Pancreas (tissue), 10 donors: ENCODE results near the gene CPLX1. TPM values are rescaled to one million over a fixed set of nuclear protein-coding genes. Genes with fewer than 3 reads are reported as not detected.

Source experiments
- ATAC-seq, 4 donors: fragments of 200-7000 bp; cut with Tn5 transposase; one replicate each; pipeline versions ENCODE4 v1.8.0 to v1.9.1; 2020; ENCODE audit warnings: mild to moderate bottlenecking in 4 of 4, moderate library complexity in 4 of 4
- DNase-seq, 6 donors: peaks; one replicate each; pipeline ENCODE4 v3.0.0-alpha.2; 2020
- FAIRE-seq: peaks from 2 replicates; lab custom pipeline; 2012; peaks lifted over from hg19 to GRCh38; lab: Jason Lieb, UNC
- H3K27ac ChIP-seq, 4 donors: fragments of 200-600 bp; sonication (generic); 1 replicate in 3 of 4; 2 replicates in 1 of 4; pipeline versions ENCODE4 v1.5.0 to v1.8.0; 2020
- H3K27me3 ChIP-seq, 4 donors: fragments of 200-600 bp; one replicate each; pipeline ENCODE4 v1.8.0; 2021
- H3K36me3 ChIP-seq, 3 donors: fragments of 200-600 bp; sonication (generic) in 1 of 3; one replicate each; pipeline versions ENCODE4 v1.5.0 to v1.8.0; 2020 to 2021
- H3K4me1 ChIP-seq, 3 donors: fragments of 200-600 bp; one replicate each; pipeline ENCODE4 v1.8.0; 2021
- H3K4me3 ChIP-seq, 4 donors: fragments of 200-600 bp; sonication (generic) in 2 of 4; one replicate each; pipeline versions ENCODE4 v1.5.0 to v1.8.0; 2020 to 2021
- H3K9me3 ChIP-seq, 4 donors: fragments of 200-600 bp; one replicate each; pipeline ENCODE4 v1.8.0; 2021
- CTCF ChIP-seq, 4 donors: fragments of 200-600 bp; sonication (generic) in 3 of 4; IDR thresholded peaks; one replicate each; pipeline versions ENCODE4 v1.5.0 to v1.8.0; 2021; ENCODE audit warnings: antibody characterized with exemption in 4 of 4
- WGBS, 2 donors: extraction: QIAGEN DNeasy Blood & Tissue Kit; methylation state at CpG; one replicate each; pipeline ENCODE4 v1.1.7; 2013; 5-methylcytosine and 5-hydroxymethylcytosine counted together
- intact Hi-C, 3 donors: fragments of 100-400 bp; cut with DNase I; formaldehyde crosslinking; loops; one replicate each; pipeline versions ENCODE4 v1.11.1 to v1.14.2; 2022
- polyA plus RNA-seq, 2 donors: library from polyadenylated mRNA; stranded (reverse); fragments of 200-250 nt; gene quantifications; one replicate each; pipeline ENCODE4 v1.2.3, GENCODE V29; 2013
- total RNA-seq, 6 donors: library from RNA; stranded (reverse); fragmentation: NEBNext Ultra II Directional in 4 of 6; extraction: Animal tissue kit (Norgen Biotek cat#: 25700) in 4 of 6; gene quantifications; one replicate each; pipeline versions ENCODE4 v1.2.1 to v1.2.4, GENCODE V29; 2021 to 2023
- donor health status: healthy with polysubstance abuse.
- donor health status: DM: no; HTN: no; CAD: no; lungs with moderate emphysema.
- donor health status: DM: no; HTN: no; CAD: no.
- donor health status: control.
- donor health status: control.
- donor health status: Bipolar disorder and iron deficiency.
- donor health status: DM: yes; HTN: yes; CAD: no.
- donor health status: DM: no; HTN: no; CAD: no.
- donor health status: DM: no; HTN: no; CAD: no.
- donor health status: DM: yes; HTN: yes; CAD: no.

CPLX1 gene
- total and polyA plus RNA-seq, 8 donors, result 0.51 to 7.7 (median 1.4) TPM

GRCh38 chr4:804804-805203 lies 21.1 kb downstream of the CPLX1 start:
- peak in 2 of 6 donors; percentile 47 to 56 for DNase-seq
- no peak for ATAC-seq
- intact Hi-C loops, result no loop called here
- Histone ChIP-seq H3K9me3 (no peaks in the 10 kb centered on the region), H3K27me3 (no peaks in the 10 kb centered on the region), H3K4me1 (no peaks in the 10 kb centered on the region), H3K4me3 (no peak overlapping the region), H3K36me3 (no peaks in the 10 kb centered on the region), H3K27ac (no peak overlapping the region)
- WGBS, 2 donors, result 75 to 78% methylated on average over 44 of the region's 44 CpGs
- TF ChIP-seq CTCF (IDR thresholded peaks at IDR 0.05), result no peak
- no peak for FAIRE-seq

GRCh38 chr4:803884-804283 lies 22.0 kb downstream of the CPLX1 start:
- Histone ChIP-seq H3K4me1 (no peaks in the 10 kb centered on the region), H3K27me3 (no peaks in the 10 kb centered on the region), H3K36me3 (no peaks in the 10 kb centered on the region), H3K27ac (no peak overlapping the region), H3K9me3 (no peaks in the 10 kb centered on the region), H3K4me3 (no peak overlapping the region)
- ATAC-seq (no peak), DNase-seq (no peak), FAIRE-seq (no peak)
- WGBS, 2 donors, result 88 to 94% methylated on average over 13 of the region's 13 CpGs
- no peak for TF ChIP-seq CTCF (IDR thresholded peaks at IDR 0.05)
- intact Hi-C loops, result no loop called here

GRCh38 chr4:801436-802124 lies 24.3 kb downstream of the CPLX1 start:
- ATAC-seq (no peak), DNase-seq (peak in 1 of 6 donors; percentile 13), FAIRE-seq (no peak)
- Histone ChIP-seq H3K27me3 (no peaks in the 10 kb centered on the region), H3K27ac (no peak overlapping the region), H3K36me3 (no peaks in the 10 kb centered on the region), H3K9me3 (no peaks in the 10 kb centered on the region), H3K4me1 (peaks cover 0 to 2% (median 0%) of the 10 kb centered on the region in 3 donors), H3K4me3 (no peak overlapping the region)
- TF ChIP-seq CTCF (IDR thresholded peaks at IDR 0.05), result no peak
- intact Hi-C loops, result no loop called here
- WGBS, 2 donors, result 86 to 90% methylated on average over 13 of the region's 13 CpGs

GRCh38 chr4:797066-797465 lies 28.9 kb downstream of the CPLX1 start:
- peak in 2 of 6 donors; percentile 14 to 44 for DNase-seq
- no peak for FAIRE-seq
- ATAC-seq, result peak in 3 of 4 donors; percentile 74 to 77 (median 76)
- intact Hi-C loops, result no loop called here
- Histone ChIP-seq H3K27ac (no peak overlapping the region), H3K4me3 (no peak overlapping the region), H3K4me1 (peaks cover 0 to 9% (median 7%) of the 10 kb centered on the region in 3 donors), H3K36me3 (no peaks in the 10 kb centered on the region), H3K27me3 (peaks cover 0 to 25% (median 11%) of the 10 kb centered on the region in 4 donors), H3K9me3 (no peaks in the 10 kb centered on the region)
- no peak for TF ChIP-seq CTCF (IDR thresholded peaks at IDR 0.05)
- WGBS, 2 donors, result 26 to 30% methylated on average over 4 of the region's 4 CpGs

GRCh38 chr4:796206-796605 lies 29.7 kb downstream of the CPLX1 start:
- Histone ChIP-seq H3K9me3 (no peaks in the 10 kb centered on the region), H3K36me3 (no peaks in the 10 kb centered on the region), H3K4me3 (no peak overlapping the region), H3K4me1 (peaks cover 0 to 9% (median 7%) of the 10 kb centered on the region in 3 donors), H3K27ac (no peak overlapping the region), H3K27me3 (peaks cover 5 to 25% (median 11%) of the 10 kb centered on the region in 4 donors)
- ATAC-seq, result no peak
- WGBS, 2 donors, result 94 to 95% methylated on average over 17 of the region's 17 CpGs
- intact Hi-C loops, result no loop called here
- DNase-seq, result no peak
- FAIRE-seq, result no peak
- no peak for TF ChIP-seq CTCF (IDR thresholded peaks at IDR 0.05)
